Measurements from ENCODE around the gene NDST1. TPM values are rescaled to one million over a fixed set of nuclear protein-coding genes. Genes with fewer than 3 reads are reported as not detected.

The NDST1 gene
- total and polyA plus RNA-seq, 8 donors = 52.2 to 100 (median 71.3) TPM

DNA sequence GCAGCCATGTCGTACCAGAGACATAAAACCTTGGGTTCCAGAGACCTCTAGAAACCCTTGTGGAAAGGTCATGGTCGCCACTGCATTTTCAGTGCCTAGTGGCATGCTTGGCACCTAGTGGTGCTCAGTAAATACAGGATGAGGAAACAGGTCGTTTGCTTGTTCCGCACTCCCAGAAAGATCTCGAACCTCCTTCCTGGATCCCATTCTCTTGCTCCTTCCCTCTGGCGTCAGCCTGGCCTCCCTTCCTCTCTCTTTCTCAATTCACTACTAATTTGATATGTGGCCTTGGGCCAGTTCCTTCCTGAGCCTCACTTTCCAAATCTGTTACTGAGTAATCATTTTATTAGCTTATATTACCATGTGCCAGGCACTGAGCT is 4.4 kb downstream of the NDST1 start:
- Histone ChIP-seq H3K27me3 (no peaks in the 10 kb centered on the region), H3K36me3 (no peaks in the 10 kb centered on the region), H3K4me3 (no peak overlapping the region), H3K4me1 (peaks cover 45 to 97% of the 10 kb centered on the region in 2 donors), H3K9me3 (no peaks in the 10 kb centered on the region), H3K27ac (peak overlapping the region; percentile 72 to 77)
- ATAC-seq (peak; percentile 11), DNase-seq (no peak)
- intact Hi-C loops (cut with DNase I) = no loop called here
- TF ChIP-seq, protein P1, sequence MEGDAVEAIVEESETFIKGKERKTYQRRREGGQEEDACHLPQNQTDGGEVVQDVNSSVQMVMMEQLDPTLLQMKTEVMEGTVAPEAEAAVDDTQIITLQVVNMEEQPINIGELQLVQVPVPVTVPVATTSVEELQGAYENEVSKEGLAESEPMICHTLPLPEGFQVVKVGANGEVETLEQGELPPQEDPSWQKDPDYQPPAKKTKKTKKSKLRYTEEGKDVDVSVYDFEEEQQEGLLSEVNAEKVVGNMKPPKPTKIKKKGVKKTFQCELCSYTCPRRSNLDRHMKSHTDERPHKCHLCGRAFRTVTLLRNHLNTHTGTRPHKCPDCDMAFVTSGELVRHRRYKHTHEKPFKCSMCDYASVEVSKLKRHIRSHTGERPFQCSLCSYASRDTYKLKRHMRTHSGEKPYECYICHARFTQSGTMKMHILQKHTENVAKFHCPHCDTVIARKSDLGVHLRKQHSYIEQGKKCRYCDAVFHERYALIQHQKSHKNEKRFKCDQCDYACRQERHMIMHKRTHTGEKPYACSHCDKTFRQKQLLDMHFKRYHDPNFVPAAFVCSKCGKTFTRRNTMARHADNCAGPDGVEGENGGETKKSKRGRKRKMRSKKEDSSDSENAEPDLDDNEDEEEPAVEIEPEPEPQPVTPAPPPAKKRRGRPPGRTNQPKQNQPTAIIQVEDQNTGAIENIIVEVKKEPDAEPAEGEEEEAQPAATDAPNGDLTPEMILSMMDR (IDR thresholded peaks at IDR 0.05) = no peak

DNA sequence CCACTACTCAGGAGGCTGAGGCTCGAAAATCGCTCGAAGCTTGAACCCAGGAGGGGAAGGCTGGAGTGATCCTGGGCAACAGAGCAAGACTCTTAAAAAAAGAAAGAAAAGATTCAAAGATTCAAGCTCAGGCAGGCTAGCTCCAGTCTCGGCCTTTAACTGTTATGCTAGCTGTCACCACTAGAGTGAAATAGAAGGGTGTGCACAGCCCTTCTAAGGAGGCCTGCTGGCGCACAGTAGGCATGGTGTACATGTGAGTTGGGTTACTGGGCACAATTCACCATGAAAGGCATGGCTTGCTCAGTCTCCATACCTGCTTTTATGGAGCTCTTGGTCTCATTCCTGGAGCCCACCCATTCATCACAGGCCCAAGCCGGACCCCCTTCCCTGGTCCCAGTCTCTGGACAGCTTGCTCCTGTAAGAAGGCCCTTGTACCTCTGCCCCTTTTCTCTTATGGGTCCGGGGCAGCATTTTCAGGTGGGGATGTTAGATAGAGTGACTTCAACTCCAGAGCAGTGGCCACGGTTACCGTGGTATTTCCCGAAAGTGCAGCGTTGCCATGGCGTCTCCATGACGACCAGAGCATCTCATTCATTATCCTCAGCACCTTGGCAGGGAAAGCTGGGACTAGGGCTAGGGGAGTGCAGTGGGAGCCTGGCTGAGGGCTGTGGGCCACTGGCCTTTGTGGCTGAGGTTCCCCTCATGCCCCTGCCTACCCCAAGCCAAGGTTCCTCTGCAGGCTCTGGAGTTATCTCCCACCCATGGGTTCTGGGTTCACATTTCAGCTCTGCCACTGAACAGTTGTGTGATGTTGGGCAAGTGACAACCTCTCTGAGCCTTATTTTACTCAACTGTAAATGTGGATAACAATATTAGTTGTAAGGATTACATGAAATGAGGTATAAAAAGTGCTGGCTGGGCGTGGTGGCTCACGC is 5.7 kb downstream of the NDST1 start:
- TF ChIP-seq, protein P1 (IDR thresholded peaks at IDR 0.05) = no peak
- Histone ChIP-seq H3K4me1 (peaks cover 45 to 97% of the 10 kb centered on the region in 2 donors), H3K27ac (peak overlapping the region; percentile 58 to 77), H3K36me3 (peaks cover 0 to under 1% of the 10 kb centered on the region in 2 donors), H3K27me3 (no peaks in the 10 kb centered on the region), H3K4me3 (no peak overlapping the region), H3K9me3 (no peaks in the 10 kb centered on the region)
- intact Hi-C loops (cut with DNase I) = no loop called here
- DNase-seq (no peak), ATAC-seq (no peak)

DNA sequence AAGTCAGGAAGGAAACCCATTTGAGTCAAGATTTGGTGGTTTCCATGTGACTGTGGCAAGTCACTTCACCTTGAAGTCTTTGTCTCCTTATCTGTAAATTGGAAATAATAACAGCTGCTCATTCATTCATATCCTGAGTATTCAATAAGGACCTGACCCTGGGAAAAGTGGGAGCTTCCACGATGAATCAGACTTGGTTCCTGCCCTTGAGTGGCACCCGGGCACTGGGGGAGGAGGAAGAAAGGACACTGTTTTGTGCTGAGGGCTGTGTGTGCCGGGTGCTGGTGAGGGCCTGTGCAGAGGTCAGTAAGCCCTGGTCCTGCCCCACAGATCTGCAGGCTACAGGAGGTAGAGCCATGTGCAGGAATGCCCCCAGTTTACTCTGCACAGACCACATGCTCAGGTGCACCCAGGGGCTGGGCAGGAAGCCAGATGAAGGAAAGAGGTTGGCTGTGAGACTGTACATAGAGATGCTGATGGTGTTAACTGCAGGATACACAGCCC is 6.8 kb downstream of the NDST1 start:
- Histone ChIP-seq H3K27ac (peak overlapping the region; percentile 48 to 58), H3K9me3 (no peaks in the 10 kb centered on the region), H3K36me3 (peaks cover 0 to 12% of the 10 kb centered on the region in 2 donors), H3K27me3 (no peaks in the 10 kb centered on the region), H3K4me3 (no peak overlapping the region), H3K4me1 (peaks cover 45 to 97% of the 10 kb centered on the region in 2 donors)
- DNase-seq = peak in 2 of 4 donors; percentile 39 to 44
- TF ChIP-seq, protein P1 (IDR thresholded peaks at IDR 0.05) = no peak
- intact Hi-C loops (cut with DNase I) = no loop called here
- ATAC-seq = peak; percentile 14

DNA sequence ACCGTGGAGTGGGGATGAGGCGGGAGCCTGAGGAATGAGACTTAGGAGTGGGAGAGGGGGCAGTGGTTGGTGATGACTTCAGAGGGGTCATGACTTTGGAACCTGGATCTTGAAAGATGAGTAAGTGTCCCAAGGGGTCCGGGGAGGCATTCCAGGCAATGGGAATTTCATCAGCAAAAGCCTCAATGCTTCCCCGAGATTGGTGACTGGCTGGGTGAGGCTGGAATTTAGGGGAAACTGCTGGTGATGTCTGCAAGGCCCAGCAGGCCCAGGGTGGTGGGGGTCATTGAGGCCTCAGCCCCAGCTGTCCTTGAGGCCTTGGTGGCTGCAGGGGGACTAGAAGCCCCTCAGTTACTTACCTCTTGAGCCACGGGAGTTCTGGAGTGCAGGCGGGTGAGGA is 7.5 kb downstream of the NDST1 start:
- DNase-seq (no peak), ATAC-seq (no peak)
- no peaks in the 10 kb centered on the region for H3K9me3 ChIP-seq
- H3K27me3 ChIP-seq = no peaks in the 10 kb centered on the region
- no peak overlapping the region for H3K4me3 ChIP-seq
- H3K36me3 ChIP-seq = peaks cover 0 to 16% of the 10 kb centered on the region in 2 donors
- intact Hi-C loops (cut with DNase I) = no loop called here
- TF ChIP-seq, protein P1 (IDR thresholded peaks at IDR 0.05) = no peak
- H3K27ac ChIP-seq = peak overlapping the region; percentile 48 to 58
- peaks cover 45 to 97% of the 10 kb centered on the region in 2 donors for H3K4me1 ChIP-seq

DNA sequence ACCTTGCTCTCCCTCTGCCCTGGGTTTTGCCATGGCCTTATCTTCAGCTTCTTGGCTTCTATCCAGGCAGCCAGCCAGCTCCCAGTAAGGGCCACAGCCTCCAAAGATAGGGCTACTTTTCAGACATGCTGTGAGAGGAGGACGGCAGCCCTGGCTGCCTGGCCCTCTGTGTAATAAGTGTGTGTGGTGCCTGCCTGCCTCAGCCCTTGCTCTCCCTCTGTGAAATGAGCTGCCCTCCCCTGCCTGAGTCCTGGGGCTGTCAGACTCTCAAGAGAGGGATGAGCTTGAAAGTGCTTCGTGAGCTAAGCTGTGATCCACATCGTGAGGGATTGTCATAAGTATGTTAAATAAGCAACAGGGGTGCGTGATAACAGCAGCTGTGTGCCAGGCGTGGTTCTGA is 8.1 kb downstream of the NDST1 start:
- Histone ChIP-seq H3K4me1 (peaks cover 42 to 97% of the 10 kb centered on the region in 2 donors), H3K36me3 (peaks cover 0 to 20% of the 10 kb centered on the region in 2 donors), H3K27ac (peak overlapping the region; percentile 48 to 58), H3K27me3 (no peaks in the 10 kb centered on the region), H3K4me3 (no peak overlapping the region), H3K9me3 (no peaks in the 10 kb centered on the region)
- ATAC-seq (peak; percentile 15), DNase-seq (no peak)
- intact Hi-C loops (cut with DNase I) = no loop called here
- TF ChIP-seq, protein P1 (IDR thresholded peaks at IDR 0.05) = no peak
